H9 (cell line): ENCODE measurements around the gene ZNF750. TPM values are rescaled to one million over a fixed set of nuclear protein-coding genes. Genes with fewer than 3 reads are reported as not detected.

Experiments
- DNase-seq: peaks from one replicate; pipeline ENCODE4 v3.0.0-alpha.2; 2017
- H2AFZ ChIP-seq: one replicate; pipeline ENCODE4 v1.6.1; 2013; ENCODE audit warnings: mild to moderate bottlenecking, low read length, control low read depth, moderate library complexity
- H2AK5ac ChIP-seq: 2 replicates; pipeline ENCODE4 v1.6.1; 2013; ENCODE audit warnings: low read length, control low read depth, mixed read lengths; ENCODE audit not compliant: insufficient read length
- H2BK120ac ChIP-seq: one replicate; pipeline ENCODE4 v1.6.1; 2013; ENCODE audit warnings: low read depth, mild to moderate bottlenecking, low read length, control low read depth, inconsistent platforms; ENCODE audit not compliant: poor library complexity, severe bottlenecking
- H2BK12ac ChIP-seq: 2 replicates; pipeline ENCODE4 v1.6.1; 2013; ENCODE audit warnings: low read length, control low read depth, mixed read lengths, low read depth; ENCODE audit not compliant: insufficient read length
- H2BK15ac ChIP-seq: 2 replicates; pipeline ENCODE4 v1.6.1; 2013; ENCODE audit warnings: low read depth, low read length, control low read depth
- H2BK20ac ChIP-seq: one replicate; pipeline ENCODE4 v1.6.1; 2013; ENCODE audit warnings: low read depth, mild to moderate bottlenecking, low read length, control low read depth, inconsistent platforms; ENCODE audit not compliant: poor library complexity, severe bottlenecking
- H2BK5ac ChIP-seq: 2 replicates; pipeline ENCODE4 v1.6.1; 2013; ENCODE audit warnings: low read length, control low read depth, mixed read lengths; ENCODE audit not compliant: insufficient read length
- H3K14ac ChIP-seq: 2 replicates; pipeline ENCODE4 v1.6.1; 2013; ENCODE audit warnings: low read length, control low read depth; ENCODE audit not compliant: insufficient read depth
- H3K18ac ChIP-seq: 2 replicates; pipeline ENCODE4 v1.6.1; 2013; ENCODE audit warnings: low read depth, mild to moderate bottlenecking, mixed read lengths, low read length, control low read depth; ENCODE audit not compliant: insufficient read length
- H3K23ac ChIP-seq: 2 replicates; pipeline ENCODE4 v1.6.1; 2013; ENCODE audit warnings: low read length, control low read depth, mixed read lengths, low read depth; ENCODE audit not compliant: insufficient read length
- H3K23me2 ChIP-seq: 2 replicates; pipeline ENCODE4 v1.6.1; 2013; ENCODE audit warnings: low read depth, mild to moderate bottlenecking, mixed read lengths, low read length, control low read depth; ENCODE audit not compliant: insufficient read length, poor library complexity, severe bottlenecking
- H3K27ac ChIP-seq: 2 replicates; pipeline ENCODE4 v1.5.1; 2013; ENCODE audit warnings: low read length, control low read depth, mixed read lengths, low read depth; ENCODE audit not compliant: insufficient read length
- H3K27me3 ChIP-seq: 2 replicates; pipeline ENCODE4 v1.6.1; 2013; ENCODE audit warnings: low read length, control low read depth, inconsistent platforms; ENCODE audit not compliant: insufficient read depth
- H3K4ac ChIP-seq: 2 replicates; pipeline ENCODE4 v1.6.1; 2013; ENCODE audit warnings: low read depth, mild to moderate bottlenecking, control low read depth, inconsistent platforms, low read length, moderate library complexity
- H3K4me1 ChIP-seq: 2 replicates; pipeline ENCODE4 v1.6.1; 2013; ENCODE audit warnings: low read length, control low read depth, inconsistent platforms; ENCODE audit not compliant: insufficient read depth
- H3K4me2 ChIP-seq: 2 replicates; pipeline ENCODE4 v1.6.1; 2013; ENCODE audit warnings: low read length, control low read depth, mixed read lengths; ENCODE audit not compliant: insufficient read length, insufficient read depth
- H3K56ac ChIP-seq: 2 replicates; pipeline ENCODE4 v1.6.1; 2013; ENCODE audit warnings: low read depth, mild to moderate bottlenecking, mixed read lengths, low read length, control low read depth; ENCODE audit not compliant: insufficient read length
- H3K79me1 ChIP-seq: 2 replicates; pipeline ENCODE4 v1.6.1; 2013; ENCODE audit warnings: low read depth, mild to moderate bottlenecking, moderate library complexity, low read length, control low read depth, inconsistent platforms; ENCODE audit not compliant: insufficient read depth, poor library complexity, severe bottlenecking
- H3K79me2 ChIP-seq: 2 replicates; pipeline ENCODE4 v1.6.1; 2013; ENCODE audit warnings: low read length, control low read depth, inconsistent platforms; ENCODE audit not compliant: insufficient read depth
- H3K9ac ChIP-seq: 2 replicates; pipeline ENCODE4 v1.6.1; 2013; ENCODE audit warnings: low read length, control low read depth, mixed read lengths; ENCODE audit not compliant: insufficient read length; ENCODE audit errors: extremely low read depth
- H3K9me3 ChIP-seq: one replicate; pipeline ENCODE4 v1.6.1; 2013; ENCODE audit warnings: low read depth, low read length, inconsistent platforms; ENCODE audit not compliant: control insufficient read depth
- H3T11ph ChIP-seq: one replicate; pipeline ENCODE4 v1.6.1; 2013; ENCODE audit warnings: mild to moderate bottlenecking, low read length, control low read depth, inconsistent platforms
- H4K20me1 ChIP-seq: one replicate; pipeline ENCODE4 v1.6.1; 2013; ENCODE audit not compliant: control insufficient read depth, insufficient read length, insufficient read depth
- H4K5ac ChIP-seq: 2 replicates; pipeline ENCODE4 v1.6.1; 2013; ENCODE audit warnings: low read depth, mild to moderate bottlenecking, mixed read lengths, low read length, control low read depth; ENCODE audit not compliant: insufficient read length
- H4K8ac ChIP-seq: replicated peaks from 2 replicates; pipeline ENCODE4 v1.6.1; 2013; ENCODE audit warnings: low read length, control low read depth, mixed read lengths, low read depth; ENCODE audit not compliant: insufficient read length
- H4K91ac ChIP-seq: 2 replicates; pipeline ENCODE4 v1.6.1; 2013; ENCODE audit warnings: low read depth, mild to moderate bottlenecking, moderate library complexity, mixed read lengths, low read length, control low read depth; ENCODE audit not compliant: insufficient read length
- H3K27ac Mint-ChIP-seq, 3 experiments: 2 replicates in 2 of 3; 3 replicates in 1 of 3; pipeline ENCODE4 v1.8.0; 2020 to 2021; ENCODE audit warnings: mixed read lengths in 3 of 3, mild to moderate bottlenecking in 1 of 3, moderate library complexity in 1 of 3
- H3K27me3 Mint-ChIP-seq: 2 replicates; pipeline ENCODE4 v1.8.0; 2021; ENCODE audit warnings: low read depth, mild to moderate bottlenecking, moderate library complexity, mixed read lengths
- H3K36me3 Mint-ChIP-seq, 3 experiments: 2 replicates in 2 of 3; 3 replicates in 1 of 3; pipeline ENCODE4 v1.8.0; 2020 to 2021; ENCODE audit warnings: low read depth in 3 of 3, mixed read lengths in 3 of 3; ENCODE audit not compliant: insufficient read depth in 1 of 3
- H3K4me1 Mint-ChIP-seq, 2 experiments: 2 replicates each; pipeline ENCODE4 v1.8.0; 2020; ENCODE audit warnings: mixed read lengths in 2 of 2
- H3K4me3 Mint-ChIP-seq, 2 experiments: 2 replicates in 1 of 2; 3 replicates in 1 of 2; pipeline ENCODE4 v1.8.0; 2020 to 2021; ENCODE audit warnings: mild to moderate bottlenecking in 2 of 2, mixed read lengths in 2 of 2, moderate library complexity in 1 of 2
- H3K9me3 Mint-ChIP-seq, 2 experiments: 2 replicates in 1 of 2; 3 replicates in 1 of 2; pipeline ENCODE4 v1.8.0; 2020; ENCODE audit warnings: mild to moderate bottlenecking in 2 of 2, mixed read lengths in 2 of 2, moderate library complexity in 1 of 2
- WGBS: extraction: QIAGEN DNeasy Blood & Tissue Kit; methylation state at CpG from one replicate; pipeline ENCODE4 v1.1.7; 2013; ENCODE audit warnings: missing lambda C conversion rate, low lambda C conversion rate, mixed read lengths; ENCODE audit not compliant: insufficient read length; ENCODE audit errors: extremely low coverage; 5-methylcytosine and 5-hydroxymethylcytosine counted together
- total RNA-seq: library from RNA; stranded (reverse); gene quantifications from 2 replicates; pipeline ENCODE4 v1.2.1, GENCODE V29; 2021
- TF ChIP-seq, protein P1 (sequence below): fragments of 200-600 bp; sonication (generic); conservative IDR thresholded peaks from 3 replicates; pipeline ENCODE4 v1.8.0; 2021; ENCODE audit warnings: antibody characterized with exemption, mild to moderate bottlenecking

ZNF750 gene
- total RNA-seq, 1 experiment from 2014 or later, result not detected

DNA sequence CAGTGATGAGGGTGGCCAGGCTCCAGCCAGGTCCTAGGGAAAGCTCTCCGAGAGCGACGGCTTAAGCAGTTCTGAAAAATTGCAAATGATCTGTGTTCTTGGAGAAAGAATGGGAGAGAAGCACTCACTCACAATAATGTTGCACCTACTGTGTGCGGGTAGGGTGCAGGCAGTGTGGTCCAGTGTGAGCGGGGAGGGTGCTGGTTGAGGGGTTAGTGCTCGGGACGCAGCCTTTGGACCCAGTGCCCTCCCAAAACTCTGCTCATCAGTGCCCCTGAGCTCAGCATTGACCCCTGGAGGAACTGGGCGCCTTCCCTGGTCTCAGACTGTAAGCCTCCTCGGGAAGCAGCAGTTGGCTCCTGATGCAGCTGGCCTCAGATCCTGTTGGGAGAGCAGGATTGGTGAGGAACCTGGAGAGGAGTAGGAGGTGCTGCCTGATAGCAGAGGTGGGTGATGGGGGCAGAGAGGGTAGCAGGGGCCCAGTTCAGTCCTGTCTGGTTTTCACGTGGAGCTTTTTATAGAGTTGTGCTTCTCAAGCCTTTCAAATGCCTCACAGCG is 23.6 kb upstream of the ZNF750 start:
- H2BK5ac ChIP-seq, result no peak overlapping the region
- no peak for DNase-seq
- H2AFZ ChIP-seq, result no peak overlapping the region
- no peak overlapping the region for H2BK12ac ChIP-seq
- TF ChIP-seq, protein P1, sequence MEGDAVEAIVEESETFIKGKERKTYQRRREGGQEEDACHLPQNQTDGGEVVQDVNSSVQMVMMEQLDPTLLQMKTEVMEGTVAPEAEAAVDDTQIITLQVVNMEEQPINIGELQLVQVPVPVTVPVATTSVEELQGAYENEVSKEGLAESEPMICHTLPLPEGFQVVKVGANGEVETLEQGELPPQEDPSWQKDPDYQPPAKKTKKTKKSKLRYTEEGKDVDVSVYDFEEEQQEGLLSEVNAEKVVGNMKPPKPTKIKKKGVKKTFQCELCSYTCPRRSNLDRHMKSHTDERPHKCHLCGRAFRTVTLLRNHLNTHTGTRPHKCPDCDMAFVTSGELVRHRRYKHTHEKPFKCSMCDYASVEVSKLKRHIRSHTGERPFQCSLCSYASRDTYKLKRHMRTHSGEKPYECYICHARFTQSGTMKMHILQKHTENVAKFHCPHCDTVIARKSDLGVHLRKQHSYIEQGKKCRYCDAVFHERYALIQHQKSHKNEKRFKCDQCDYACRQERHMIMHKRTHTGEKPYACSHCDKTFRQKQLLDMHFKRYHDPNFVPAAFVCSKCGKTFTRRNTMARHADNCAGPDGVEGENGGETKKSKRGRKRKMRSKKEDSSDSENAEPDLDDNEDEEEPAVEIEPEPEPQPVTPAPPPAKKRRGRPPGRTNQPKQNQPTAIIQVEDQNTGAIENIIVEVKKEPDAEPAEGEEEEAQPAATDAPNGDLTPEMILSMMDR, result no peak
- Mint-ChIP-seq H3K4me3 (no peak overlapping the region), H3K36me3 (peaks cover 0 to under 1% (median 0%) of the 10 kb centered on the region in 3 experiments; a peak in 2 of 7 replicates), H3K27me3 (no peaks in the 10 kb centered on the region; the same call in 1 of the 2 replicates), H3K27ac (peak overlapping the region in 2 of 3 experiments; percentile 24 to 35; a peak in 3 of 7 replicates), H3K9me3 (no peaks in the 10 kb centered on the region), H3K4me1 (peaks cover 12 to 32% of the 10 kb centered on the region in 2 experiments)
- no peak overlapping the region for H3K27ac ChIP-seq
- no peak overlapping the region for H3K9ac ChIP-seq
- H3K9me3 ChIP-seq, result no peaks in the 10 kb centered on the region
- no peak overlapping the region for H2AK5ac ChIP-seq
- H4K8ac ChIP-seq, result no peak overlapping the region
- no peaks in the 10 kb centered on the region; the same call in 1 of the 2 replicates for H3K79me2 ChIP-seq
- H3K14ac ChIP-seq, result no peak overlapping the region
- no peak overlapping the region for H3K4ac ChIP-seq
- H3K23ac ChIP-seq, result no peak overlapping the region
- no peak overlapping the region for H3K56ac ChIP-seq
- no peak overlapping the region for H3K18ac ChIP-seq
- no peak overlapping the region for H3K4me2 ChIP-seq
- H3K23me2 ChIP-seq, result peaks cover 3% of the 10 kb centered on the region
- no peaks in the 10 kb centered on the region for H3K79me1 ChIP-seq
- H3K4me1 ChIP-seq, result no peaks in the 10 kb centered on the region
- no peak overlapping the region for H4K91ac ChIP-seq
- H4K20me1 ChIP-seq, result no peaks in the 10 kb centered on the region
- no peak overlapping the region for H3T11ph ChIP-seq
- no peak overlapping the region for H4K5ac ChIP-seq
- no peak overlapping the region for H2BK20ac ChIP-seq
- H2BK15ac ChIP-seq, result no peak overlapping the region
- no peaks in the 10 kb centered on the region for H3K27me3 ChIP-seq
- no CpG with 5 or more reads among the region's 11 CpGs for WGBS
- no peak overlapping the region for H2BK120ac ChIP-seq
